DND-41 (cell line): Measurements from ENCODE around the gene OXCT1.
A peak's percentile ranks its signal among the peaks of the same experiment; 100 is the strongest.

ENCODE experiments used
- ATAC-seq: fragments of 200-7000 bp; cut with Tn5 transposase; 3 replicates; pipeline ENCODE4 v1.9.1; 2021; ENCODE audit warnings: low read depth; ENCODE audit not compliant: insufficient read depth
- DNase-seq: peaks from one replicate; pipeline ENCODE4 v3.0.0-alpha.2; 2020
- H2AFZ ChIP-seq: 2 replicates; pipeline ENCODE4 v1.6.0; 2012; ENCODE audit warnings: low read depth, low read length
- H3K27ac ChIP-seq: 2 replicates; pipeline ENCODE4 v1.5.1; 2012; ENCODE audit warnings: low read length, inconsistent platforms
- H3K27me3 ChIP-seq: fragments of 200-600 bp; sonication (generic); 2 replicates; pipeline ENCODE4 v1.6.0; 2012; ENCODE audit warnings: low read length, mild to moderate bottlenecking, inconsistent platforms; ENCODE audit not compliant: insufficient read depth, poor library complexity
- H3K36me3 ChIP-seq: 2 replicates; pipeline ENCODE4 v1.5.1; 2012; ENCODE audit warnings: low read length, inconsistent platforms; ENCODE audit not compliant: insufficient read depth
- H3K4me1 ChIP-seq: 2 replicates; pipeline ENCODE4 v1.5.1; 2012; ENCODE audit warnings: mild to moderate bottlenecking, low read length; ENCODE audit not compliant: insufficient read depth
- H3K4me2 ChIP-seq: 2 replicates; pipeline ENCODE4 v1.6.0; 2012; ENCODE audit warnings: mild to moderate bottlenecking, moderate library complexity, low read length, inconsistent platforms; ENCODE audit not compliant: insufficient read depth
- H3K4me3 ChIP-seq, 2 experiments: fragments of 200-600 bp in 1 of 2; shearing (Covaris generic) in 1 of 2; 2 replicates each; pipeline ENCODE4 v1.5.1; 2012 to 2016; ENCODE audit warnings: inconsistent platforms in 2 of 2, low read length in 2 of 2, mild to moderate bottlenecking in 2 of 2, low read depth in 1 of 2, moderate library complexity in 1 of 2
- H3K79me2 ChIP-seq: 2 replicates; pipeline ENCODE4 v1.6.0; 2012; ENCODE audit warnings: low read length, inconsistent platforms; ENCODE audit not compliant: insufficient read depth
- H3K9ac ChIP-seq: 2 replicates; pipeline ENCODE4 v1.6.0; 2012; ENCODE audit warnings: low read depth, mild to moderate bottlenecking, inconsistent platforms, low read length, moderate library complexity
- H3K9me3 ChIP-seq: 2 replicates; pipeline ENCODE4 v1.5.1; 2012; ENCODE audit warnings: low read length, moderate library complexity, mild to moderate bottlenecking, inconsistent platforms; ENCODE audit not compliant: insufficient read depth, severe bottlenecking
- H4K20me1 ChIP-seq: 2 replicates; pipeline ENCODE4 v1.6.0; 2012; ENCODE audit warnings: low read length; ENCODE audit not compliant: insufficient read depth
- EZH2 ChIP-seq: IDR thresholded peaks from 3 replicates; pipeline ENCODE4 v1.6.1; 2012; ENCODE audit warnings: borderline replicate concordance, low read depth, mild to moderate bottlenecking, moderate library complexity, low read length, inconsistent platforms; ENCODE audit not compliant: severe bottlenecking
- TF ChIP-seq, protein P1 (sequence below): IDR thresholded peaks from 2 replicates; pipeline ENCODE4 v1.5.1; 2012; ENCODE audit warnings: borderline replicate concordance, low read length, moderate library complexity, mild to moderate bottlenecking; ENCODE audit not compliant: poor library complexity, severe bottlenecking; ENCODE audit errors: extremely low read depth

OXCT1 gene

DNA sequence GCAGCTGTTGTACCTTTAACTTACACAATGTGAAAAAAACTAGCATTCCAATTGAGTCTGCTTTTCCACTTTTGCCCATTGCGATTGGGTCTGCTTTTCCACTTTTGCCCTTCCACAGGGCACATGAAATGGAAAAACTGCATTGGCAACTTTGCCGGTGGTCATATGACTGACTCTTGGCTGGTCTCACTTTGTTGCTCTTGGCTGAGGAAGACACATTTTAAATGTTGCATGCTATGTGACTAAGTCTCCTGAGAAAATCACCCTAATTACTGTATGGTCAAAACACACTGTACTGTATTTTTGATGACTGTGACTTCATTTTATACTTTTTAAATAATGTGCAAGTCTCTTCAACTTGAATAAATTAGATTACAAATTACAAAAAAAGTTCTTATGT lies 1.6 kb upstream of the OXCT1 start:
- Histone ChIP-seq H3K4me3 (no peak overlapping the region), H4K20me1 (peaks cover 5% of the 10 kb centered on the region; the same call in 1 of the 2 replicates), H3K9ac (no peak overlapping the region), H3K4me2 (no peak overlapping the region), H3K27ac (no peak overlapping the region), H2AFZ (no peak overlapping the region), H3K79me2 (peaks cover 39% of the 10 kb centered on the region), H3K36me3 (peaks cover 3% of the 10 kb centered on the region), H3K4me1 (peaks cover 32% of the 10 kb centered on the region), H3K27me3 (peaks cover 2% of the 10 kb centered on the region), H3K9me3 (no peaks in the 10 kb centered on the region)
- TF ChIP-seq, protein P1, sequence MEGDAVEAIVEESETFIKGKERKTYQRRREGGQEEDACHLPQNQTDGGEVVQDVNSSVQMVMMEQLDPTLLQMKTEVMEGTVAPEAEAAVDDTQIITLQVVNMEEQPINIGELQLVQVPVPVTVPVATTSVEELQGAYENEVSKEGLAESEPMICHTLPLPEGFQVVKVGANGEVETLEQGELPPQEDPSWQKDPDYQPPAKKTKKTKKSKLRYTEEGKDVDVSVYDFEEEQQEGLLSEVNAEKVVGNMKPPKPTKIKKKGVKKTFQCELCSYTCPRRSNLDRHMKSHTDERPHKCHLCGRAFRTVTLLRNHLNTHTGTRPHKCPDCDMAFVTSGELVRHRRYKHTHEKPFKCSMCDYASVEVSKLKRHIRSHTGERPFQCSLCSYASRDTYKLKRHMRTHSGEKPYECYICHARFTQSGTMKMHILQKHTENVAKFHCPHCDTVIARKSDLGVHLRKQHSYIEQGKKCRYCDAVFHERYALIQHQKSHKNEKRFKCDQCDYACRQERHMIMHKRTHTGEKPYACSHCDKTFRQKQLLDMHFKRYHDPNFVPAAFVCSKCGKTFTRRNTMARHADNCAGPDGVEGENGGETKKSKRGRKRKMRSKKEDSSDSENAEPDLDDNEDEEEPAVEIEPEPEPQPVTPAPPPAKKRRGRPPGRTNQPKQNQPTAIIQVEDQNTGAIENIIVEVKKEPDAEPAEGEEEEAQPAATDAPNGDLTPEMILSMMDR, result no peak
- no peak for TF ChIP-seq EZH2
- ATAC-seq (no peak), DNase-seq (no peak)

DNA sequence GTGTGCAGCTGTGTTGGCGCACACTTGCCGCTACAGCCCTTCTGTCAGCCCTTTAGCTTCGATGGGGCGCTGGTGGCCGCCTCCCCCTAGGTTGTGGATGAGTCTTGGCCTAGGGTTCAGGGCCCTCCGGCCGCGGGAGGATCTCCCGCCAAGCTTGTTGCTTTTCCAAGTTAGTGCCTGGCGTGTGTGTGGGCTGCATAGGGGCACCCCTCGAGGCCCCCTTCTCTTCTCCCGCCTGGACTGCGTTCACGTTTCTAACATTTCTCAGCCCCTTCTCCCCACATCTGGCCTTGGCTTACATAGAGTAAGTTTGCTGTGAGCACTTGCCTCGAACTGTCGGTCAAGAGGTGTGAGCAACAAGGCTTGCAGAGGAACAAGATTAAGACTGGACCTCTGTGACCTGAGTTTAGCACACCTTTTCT lies 413 bp upstream of the OXCT1 start:
- peak overlapping the region; percentile 75 for H3K9ac ChIP-seq

GRCh38 chr5:41869151-41869723 lies 988 bp downstream of the OXCT1 start:
- H3K4me3 ChIP-seq, result peak overlapping the region; percentile 42 to 71
- peak; percentile 55 for DNase-seq
- peaks cover 7% of the 10 kb centered on the region for H3K36me3 ChIP-seq
- peak overlapping the region; percentile 85 for H2AFZ ChIP-seq
- no peak for TF ChIP-seq EZH2
- H3K79me2 ChIP-seq, result peaks cover 65% of the 10 kb centered on the region
- H3K9ac ChIP-seq, result peak overlapping the region; percentile 75
- H3K4me2 ChIP-seq, result peak overlapping the region; percentile 91
- peaks cover 17% of the 10 kb centered on the region; the same call in 1 of the 2 replicates for H4K20me1 ChIP-seq
- H3K9me3 ChIP-seq, result no peaks in the 10 kb centered on the region
- no peaks in the 10 kb centered on the region for H3K27me3 ChIP-seq
- H3K4me1 ChIP-seq, result peaks cover 39% of the 10 kb centered on the region
- H3K27ac ChIP-seq, result peak overlapping the region; percentile 82
- ATAC-seq, result peak; percentile 25

More for the DNA sequence above, 413 bp upstream of the OXCT1 start:
- peaks cover 10% of the 10 kb centered on the region; the same call in 1 of the 2 replicates for H4K20me1 ChIP-seq
- H3K79me2 ChIP-seq, result peaks cover 51% of the 10 kb centered on the region
- H3K4me3 ChIP-seq, result peak overlapping the region; percentile 42 to 71; a peak in 3 of 4 replicates
- H3K36me3 ChIP-seq, result peaks cover 7% of the 10 kb centered on the region
- no peaks in the 10 kb centered on the region for H3K9me3 ChIP-seq
- no peaks in the 10 kb centered on the region for H3K27me3 ChIP-seq
- TF ChIP-seq EZH2, result no peak
- TF ChIP-seq, protein P1, result no peak
- ATAC-seq (no peak), DNase-seq (no peak)
- H3K27ac ChIP-seq, result peak overlapping the region; percentile 82
- H3K4me2 ChIP-seq, result peak overlapping the region; percentile 91
- peaks cover 39% of the 10 kb centered on the region for H3K4me1 ChIP-seq
- peak overlapping the region; percentile 85 for H2AFZ ChIP-seq

DNA sequence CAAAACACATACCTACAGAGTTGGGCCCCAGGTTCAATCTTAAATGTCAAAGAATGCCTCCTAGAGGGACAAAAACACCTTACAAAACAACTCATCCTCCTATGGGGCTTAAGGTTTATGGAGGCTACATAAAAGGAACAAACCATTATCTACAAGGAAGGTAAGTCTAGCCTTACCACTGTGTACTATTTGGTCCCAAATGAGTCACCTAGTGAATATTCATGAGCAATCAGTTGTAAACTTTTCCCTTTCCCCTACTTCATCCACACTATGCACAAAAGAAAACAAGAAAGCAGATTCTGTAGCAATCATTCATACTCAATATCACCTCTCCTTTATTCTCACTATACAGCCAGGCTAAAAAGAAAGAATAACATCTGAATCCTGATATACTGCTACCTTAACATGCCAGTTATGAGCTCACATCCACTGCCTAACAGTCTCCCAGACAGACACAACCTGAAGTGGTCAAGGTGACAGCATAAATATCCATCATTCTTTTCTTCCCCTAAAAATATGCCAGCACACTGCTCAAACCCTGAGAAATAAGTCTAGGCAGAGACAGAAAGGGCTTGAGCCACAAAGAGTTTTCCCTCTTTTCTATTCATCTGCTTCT lies 6.2 kb downstream of the OXCT1 start:
- TF ChIP-seq, protein P1, result no peak
- no peak for TF ChIP-seq EZH2
- H3K79me2 ChIP-seq, result peaks cover 61% of the 10 kb centered on the region
- H3K9me3 ChIP-seq, result no peaks in the 10 kb centered on the region
- peaks cover 41% of the 10 kb centered on the region for H3K36me3 ChIP-seq
- no peak overlapping the region for H3K9ac ChIP-seq
- H3K4me1 ChIP-seq, result peaks cover 32% of the 10 kb centered on the region
- H2AFZ ChIP-seq, result no peak overlapping the region
- no peak for DNase-seq
- H3K27me3 ChIP-seq, result no peaks in the 10 kb centered on the region
- H3K4me3 ChIP-seq, result no peak overlapping the region
- peak overlapping the region; percentile 16; the same call in 1 of the 2 replicates for H3K4me2 ChIP-seq
- no peak overlapping the region for H3K27ac ChIP-seq
- ATAC-seq, result no peak
- H4K20me1 ChIP-seq, result peaks cover 26% of the 10 kb centered on the region; the same call in 1 of the 2 replicates
